Right ventricle myocardium superior (tissue), 1 donor: ENCODE data around the gene MFSD2A. TPM values are rescaled to one million over a fixed set of nuclear protein-coding genes. Genes with fewer than 3 reads are reported as not detected.

Experiments
- ATAC-seq: fragments of 200-7000 bp; cut with Tn5 transposase; one replicate; pipeline ENCODE4 v1.9.1; 2020; ENCODE audit warnings: mild to moderate bottlenecking; ENCODE audit not compliant: poor library complexity
- DNase-seq: peaks from one replicate; pipeline ENCODE4 v3.0.0-alpha.2; 2020
- intact Hi-C: fragments of 100-400 bp; cut with DNase I; formaldehyde crosslinking; loops from one replicate; pipeline ENCODE4 v1.11.2; 2022
- total RNA-seq: library from RNA; stranded (reverse); fragmentation: NEBNext Ultra II Directional; extraction: Animal tissue kit (Norgen Biotek cat#: 25700); gene quantifications from one replicate; pipeline ENCODE4 v1.2.1, GENCODE V29; 2021
- donor health status: DM: no; HTN: yes; CAD: no; lungs with severe emphysema.

Gene MFSD2A
- total RNA-seq, 1 donor from 2014 or later = 0.22 TPM

GRCh38 chr1:39936724-39937491 lies 18.0 kb upstream of the MFSD2A start:
- ATAC-seq = peak; percentile 52
- DNase-seq = no peak

GRCh38 chr1:39938856-39939255 lies 16.1 kb upstream of the MFSD2A start:
- no peak for DNase-seq
- intact Hi-C loops = no loop called here
- no peak for ATAC-seq

More at GRCh38 chr1:39936724-39937491, 18.0 kb upstream of the MFSD2A start:
- intact Hi-C loops = no loop called here

GRCh38 chr1:39940253-39940652 lies 14.7 kb upstream of the MFSD2A start:
- DNase-seq = peak; percentile 56

GRCh38 chr1:39940980-39941871 lies 13.7 kb upstream of the MFSD2A start:
- ATAC-seq (no peak), DNase-seq (no peak)
- intact Hi-C loops = no loop called here

More at GRCh38 chr1:39940253-39940652, 14.7 kb upstream of the MFSD2A start:
- intact Hi-C loops = no loop called here
- ATAC-seq = no peak

- DNase-seq (no peak), ATAC-seq (no peak)
- intact Hi-C loops = no loop called here
Observed at GRCh38 chr1:39943471-39944290, 11.3 kb upstream of the MFSD2A start.

- intact Hi-C loops = no loop called here
- ATAC-seq (no peak), DNase-seq (no peak)
Observed at GRCh38 chr1:39944410-39945112, 10.4 kb upstream of the MFSD2A start.

GRCh38 chr1:39946216-39946615 lies 8.7 kb upstream of the MFSD2A start:
- no peak for ATAC-seq
- intact Hi-C loops = no loop called here

GRCh38 chr1:39947260-39947659 lies 7.7 kb upstream of the MFSD2A start:
- ATAC-seq = no peak
- intact Hi-C loops = no loop called here
- DNase-seq = no peak

More at GRCh38 chr1:39946216-39946615, 8.7 kb upstream of the MFSD2A start:
- no peak for DNase-seq

- no peak for DNase-seq
- no peak for ATAC-seq
- intact Hi-C loops = no loop called here
Observed at GRCh38 chr1:39949891-39950290, 5.1 kb upstream of the MFSD2A start.

- intact Hi-C loops = no loop called here
- DNase-seq (no peak), ATAC-seq (no peak)
Observed at GRCh38 chr1:39951926-39952325, 3.0 kb upstream of the MFSD2A start.

- intact Hi-C loops = no loop called here
- peak; percentile 48 for ATAC-seq
- no peak for DNase-seq
Observed at GRCh38 chr1:39952359-39953110, 2.4 kb upstream of the MFSD2A start.

GRCh38 chr1:39954324-39954869 lies 548 bp upstream of the MFSD2A start:
- ATAC-seq = peak; percentile 6
- peak; percentile 65 for DNase-seq
- intact Hi-C loops = no loop called here

- intact Hi-C loops = no loop called here
- DNase-seq = no peak
- peak; percentile 28 for ATAC-seq
Observed at GRCh38 chr1:39955547-39956539, 898 bp downstream of the MFSD2A start.

GRCh38 chr1:39957299-39958015 lies 2.5 kb downstream of the MFSD2A start:
- DNase-seq = no peak
- intact Hi-C loops = no loop called here
- no peak for ATAC-seq

GRCh38 chr1:39958403-39959200 lies 3.7 kb downstream of the MFSD2A start:
- DNase-seq (no peak), ATAC-seq (no peak)
- intact Hi-C loops = no loop called here
